ENCODE data around the gene DCLK3. TPM values are rescaled to one million over a fixed set of nuclear protein-coding genes. Genes with fewer than 3 reads are reported as not detected.

The DCLK3 gene
- polyA plus RNA-seq, 1 donor (not counting 4 experiments of a cell fraction or from before 2014, with no cell fraction given): not detected

DNA sequence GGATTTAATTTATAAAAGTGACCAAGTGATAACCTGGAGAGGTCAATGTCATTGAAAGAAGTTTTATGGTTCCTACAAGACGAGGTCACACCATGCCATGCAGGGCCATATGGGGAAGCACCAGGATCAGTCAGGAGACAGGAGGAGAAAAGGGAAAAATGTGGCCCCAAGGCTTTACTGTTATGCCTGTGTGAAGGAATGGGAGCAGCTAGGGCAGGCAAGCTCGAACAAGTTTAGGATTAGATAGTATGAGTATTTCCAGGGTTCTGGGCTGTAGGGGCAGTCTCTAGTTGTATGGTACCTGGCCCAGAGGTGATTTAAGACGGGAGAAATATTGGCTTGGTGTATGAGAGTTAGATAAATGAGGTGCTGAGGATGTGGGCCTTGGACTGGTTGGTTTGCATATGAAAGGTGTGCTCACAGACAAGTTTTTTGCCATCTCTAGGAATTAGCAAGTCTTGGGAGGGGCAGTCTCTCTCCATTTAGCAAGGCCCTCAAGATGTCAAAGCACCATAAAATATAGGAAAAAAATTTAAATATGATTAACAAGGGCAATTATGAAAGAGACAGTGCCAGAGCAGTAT, 36.3 kb upstream of the DCLK3 start:
- no peaks in the 10 kb centered on the region for H3K9me3 ChIP-seq (ENCODE audit: control insufficient read depth, low read depth, low read length)
- no peak overlapping the region for H2AFZ ChIP-seq (ENCODE audit: control insufficient read depth, low read length)
- H3K4me3 ChIP-seq (ENCODE audit: control insufficient read depth in 2 of 3, extremely low read depth in 1 of 3, insufficient read depth in 2 of 3, low read depth in 1 of 3, low read length in 3 of 3): no peak overlapping the region
- DNase-seq (ENCODE audit: low read depth, low spot score) (no peak), FAIRE-seq (peak; percentile 82)
- dilution Hi-C loops (cut with MboI; ENCODE audit: extremely low pct_ligation_motif_present, low sequenced_read_pairs): no loop called here
- no peaks in the 10 kb centered on the region for H3K27me3 ChIP-seq (ENCODE audit: control insufficient read depth, extremely low read depth, insufficient read depth, low read length)
- no peaks in the 10 kb centered on the region for H3K36me3 ChIP-seq (ENCODE audit: control insufficient read depth in 2 of 2, extremely low read depth in 1 of 2, insufficient read depth in 2 of 2, low read length in 2 of 2)
- peaks cover 6% of the 10 kb centered on the region for H3K4me1 ChIP-seq (ENCODE audit: control insufficient read depth, extremely low read depth, insufficient read depth, low read length)
- H3K9me1 ChIP-seq (ENCODE audit: control insufficient read depth, extremely low read depth, insufficient read depth, low read length): no peaks in the 10 kb centered on the region
- TF ChIP-seq, protein P1, sequence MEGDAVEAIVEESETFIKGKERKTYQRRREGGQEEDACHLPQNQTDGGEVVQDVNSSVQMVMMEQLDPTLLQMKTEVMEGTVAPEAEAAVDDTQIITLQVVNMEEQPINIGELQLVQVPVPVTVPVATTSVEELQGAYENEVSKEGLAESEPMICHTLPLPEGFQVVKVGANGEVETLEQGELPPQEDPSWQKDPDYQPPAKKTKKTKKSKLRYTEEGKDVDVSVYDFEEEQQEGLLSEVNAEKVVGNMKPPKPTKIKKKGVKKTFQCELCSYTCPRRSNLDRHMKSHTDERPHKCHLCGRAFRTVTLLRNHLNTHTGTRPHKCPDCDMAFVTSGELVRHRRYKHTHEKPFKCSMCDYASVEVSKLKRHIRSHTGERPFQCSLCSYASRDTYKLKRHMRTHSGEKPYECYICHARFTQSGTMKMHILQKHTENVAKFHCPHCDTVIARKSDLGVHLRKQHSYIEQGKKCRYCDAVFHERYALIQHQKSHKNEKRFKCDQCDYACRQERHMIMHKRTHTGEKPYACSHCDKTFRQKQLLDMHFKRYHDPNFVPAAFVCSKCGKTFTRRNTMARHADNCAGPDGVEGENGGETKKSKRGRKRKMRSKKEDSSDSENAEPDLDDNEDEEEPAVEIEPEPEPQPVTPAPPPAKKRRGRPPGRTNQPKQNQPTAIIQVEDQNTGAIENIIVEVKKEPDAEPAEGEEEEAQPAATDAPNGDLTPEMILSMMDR (optimal IDR thresholded peaks at IDR 0.05 in 1 of 3, IDR thresholded peaks at IDR 0.05 in 1 of 3, conservative IDR thresholded peaks at IDR 0.05 in 1 of 3; ENCODE audit: extremely low read depth in 1 of 3, insufficient read depth in 2 of 3, low read length in 3 of 3): no peak
- no peak for TF ChIP-seq EZH2 (IDR thresholded peaks at IDR 0.05; ENCODE audit: low read length)
- H3K79me2 ChIP-seq (ENCODE audit: control insufficient read depth, insufficient read depth, low read length): no peaks in the 10 kb centered on the region
- no peak overlapping the region for H3K27ac ChIP-seq (ENCODE audit: control insufficient read depth, insufficient read depth, low read length)
- H4K20me1 ChIP-seq (ENCODE audit: control insufficient read depth, extremely low read depth, insufficient read depth, low read length): no peaks in the 10 kb centered on the region
- H3K9ac ChIP-seq (ENCODE audit: control insufficient read depth, extremely low read depth, insufficient read depth, low read length): no peak overlapping the region
- no peak overlapping the region for H3K4me2 ChIP-seq (ENCODE audit: control insufficient read depth, extremely low read depth, insufficient read depth, low read depth, low read length)

DNA sequence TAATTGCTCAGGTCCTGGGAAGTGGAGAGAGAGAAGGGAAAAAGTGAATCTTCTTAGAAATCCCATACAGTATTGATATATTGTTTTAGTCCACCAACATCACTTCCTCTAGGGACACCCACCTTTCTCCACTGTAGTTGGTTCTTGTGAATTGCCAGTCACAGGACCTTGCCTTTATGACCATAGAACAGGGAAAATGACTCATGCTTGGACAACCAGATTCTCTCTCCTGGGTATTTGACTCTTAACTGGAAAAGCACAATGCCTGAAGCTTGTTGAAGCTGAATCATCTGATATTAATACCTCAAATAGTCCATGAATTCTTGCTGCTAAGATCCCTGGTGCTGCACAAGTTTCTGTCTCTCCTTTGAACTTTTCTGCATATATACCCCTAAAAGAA, 32.5 kb upstream of the DCLK3 start:
- TF ChIP-seq, protein P1 (optimal IDR thresholded peaks at IDR 0.05 in 1 of 3, IDR thresholded peaks at IDR 0.05 in 1 of 3, conservative IDR thresholded peaks at IDR 0.05 in 1 of 3; ENCODE audit: extremely low read depth in 1 of 3, insufficient read depth in 2 of 3, low read length in 3 of 3): no peak
- no peak for TF ChIP-seq EZH2 (IDR thresholded peaks at IDR 0.05; ENCODE audit: low read length)
- no peaks in the 10 kb centered on the region for H3K9me1 ChIP-seq (ENCODE audit: control insufficient read depth, extremely low read depth, insufficient read depth, low read length)

More for the DNA sequence above, 32.5 kb upstream of the DCLK3 start:
- H3K27ac ChIP-seq (ENCODE audit: control insufficient read depth, insufficient read depth, low read length): no peak overlapping the region
- dilution Hi-C loops (cut with MboI; ENCODE audit: extremely low pct_ligation_motif_present, low sequenced_read_pairs): no loop called here
- H3K4me2 ChIP-seq (ENCODE audit: control insufficient read depth, extremely low read depth, insufficient read depth, low read depth, low read length): no peak overlapping the region
- no peaks in the 10 kb centered on the region for H4K20me1 ChIP-seq (ENCODE audit: control insufficient read depth, extremely low read depth, insufficient read depth, low read length)
- peaks cover 6% of the 10 kb centered on the region for H3K4me1 ChIP-seq (ENCODE audit: control insufficient read depth, extremely low read depth, insufficient read depth, low read length)
- H3K79me2 ChIP-seq (ENCODE audit: control insufficient read depth, insufficient read depth, low read length): no peaks in the 10 kb centered on the region
- DNase-seq (ENCODE audit: low read depth, low spot score) (no peak), FAIRE-seq (no peak)
- H3K4me3 ChIP-seq (ENCODE audit: control insufficient read depth in 2 of 3, extremely low read depth in 1 of 3, insufficient read depth in 2 of 3, low read depth in 1 of 3, low read length in 3 of 3): no peak overlapping the region
- H2AFZ ChIP-seq (ENCODE audit: control insufficient read depth, low read length): no peak overlapping the region
- H3K9ac ChIP-seq (ENCODE audit: control insufficient read depth, extremely low read depth, insufficient read depth, low read length): no peak overlapping the region
- no peaks in the 10 kb centered on the region for H3K27me3 ChIP-seq (ENCODE audit: control insufficient read depth, extremely low read depth, insufficient read depth, low read length)
- H3K36me3 ChIP-seq (ENCODE audit: control insufficient read depth in 2 of 2, extremely low read depth in 1 of 2, insufficient read depth in 2 of 2, low read length in 2 of 2): no peaks in the 10 kb centered on the region
- no peaks in the 10 kb centered on the region for H3K9me3 ChIP-seq (ENCODE audit: control insufficient read depth, low read depth, low read length)

Measured in keratinocyte (primary cell).